Peyer's patch (tissue), 4 donors: ENCODE measurements around the gene URGCP.

ENCODE experiments used
- POLR2A ChIP-seq, 2 donors: fragments of 450-650 bp; IDR thresholded peaks; one replicate each; pipeline ENCODE4 v1.5.1; 2017; ENCODE audit warnings: antibody characterized with exemption in 2 of 2, mild to moderate bottlenecking in 2 of 2, moderate library complexity in 2 of 2
- TF ChIP-seq, protein P1 (sequence below), 6 experiments: fragments of 450-650 bp in 4 of 6; fragments of 200-600 bp in 2 of 6; sonication (generic) in 1 of 6; IDR thresholded peaks; one replicate each; pipeline ENCODE4 v1.5.1; 2017 to 2019; ENCODE audit warnings: antibody characterized with exemption in 6 of 6, mild to moderate bottlenecking in 3 of 6, moderate library complexity in 1 of 6

DNA sequence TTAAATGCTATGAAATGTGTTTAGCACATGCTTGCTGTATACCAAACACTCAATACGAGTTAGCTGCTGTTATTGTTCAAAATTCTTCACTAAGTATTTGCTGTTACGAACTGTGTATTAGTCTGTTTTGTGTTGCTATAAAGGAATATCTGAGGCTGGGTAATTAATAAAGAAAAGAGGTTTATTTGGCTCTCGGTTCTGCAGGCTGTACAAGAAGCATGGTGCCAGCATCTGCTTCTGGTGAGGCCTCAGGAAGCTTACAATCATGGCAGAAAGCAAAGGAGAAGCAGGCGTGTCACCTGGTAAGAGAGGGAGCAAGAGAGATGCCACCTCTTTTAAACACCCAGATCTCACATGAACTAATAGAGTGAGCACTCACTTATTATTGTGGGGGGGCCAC is 21.4 kb upstream of the URGCP start:
- TF ChIP-seq POLR2A (IDR thresholded peaks at IDR 0.05) = no peak
- TF ChIP-seq, protein P1, sequence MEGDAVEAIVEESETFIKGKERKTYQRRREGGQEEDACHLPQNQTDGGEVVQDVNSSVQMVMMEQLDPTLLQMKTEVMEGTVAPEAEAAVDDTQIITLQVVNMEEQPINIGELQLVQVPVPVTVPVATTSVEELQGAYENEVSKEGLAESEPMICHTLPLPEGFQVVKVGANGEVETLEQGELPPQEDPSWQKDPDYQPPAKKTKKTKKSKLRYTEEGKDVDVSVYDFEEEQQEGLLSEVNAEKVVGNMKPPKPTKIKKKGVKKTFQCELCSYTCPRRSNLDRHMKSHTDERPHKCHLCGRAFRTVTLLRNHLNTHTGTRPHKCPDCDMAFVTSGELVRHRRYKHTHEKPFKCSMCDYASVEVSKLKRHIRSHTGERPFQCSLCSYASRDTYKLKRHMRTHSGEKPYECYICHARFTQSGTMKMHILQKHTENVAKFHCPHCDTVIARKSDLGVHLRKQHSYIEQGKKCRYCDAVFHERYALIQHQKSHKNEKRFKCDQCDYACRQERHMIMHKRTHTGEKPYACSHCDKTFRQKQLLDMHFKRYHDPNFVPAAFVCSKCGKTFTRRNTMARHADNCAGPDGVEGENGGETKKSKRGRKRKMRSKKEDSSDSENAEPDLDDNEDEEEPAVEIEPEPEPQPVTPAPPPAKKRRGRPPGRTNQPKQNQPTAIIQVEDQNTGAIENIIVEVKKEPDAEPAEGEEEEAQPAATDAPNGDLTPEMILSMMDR (IDR thresholded peaks at IDR 0.05) = no peak
